Measurements from ENCODE around the gene MCF2L2. TPM values are rescaled to one million over a fixed set of nuclear protein-coding genes. Genes with fewer than 3 reads are reported as not detected.

The MCF2L2 gene
- total RNA-seq, 1 donor from 2014 or later, result 0.26 TPM

GRCh38 chr3:183268366-183268765 is 160.1 kb downstream of the MCF2L2 start:
- DNase-seq (ENCODE audit: low read depth in 2 of 2), result no peak

- DNase-seq (ENCODE audit: low read depth in 2 of 2), result no peak
These were observed 161.3 kb downstream of the MCF2L2 start for GRCh38 chr3:183267140-183267539.

DNA sequence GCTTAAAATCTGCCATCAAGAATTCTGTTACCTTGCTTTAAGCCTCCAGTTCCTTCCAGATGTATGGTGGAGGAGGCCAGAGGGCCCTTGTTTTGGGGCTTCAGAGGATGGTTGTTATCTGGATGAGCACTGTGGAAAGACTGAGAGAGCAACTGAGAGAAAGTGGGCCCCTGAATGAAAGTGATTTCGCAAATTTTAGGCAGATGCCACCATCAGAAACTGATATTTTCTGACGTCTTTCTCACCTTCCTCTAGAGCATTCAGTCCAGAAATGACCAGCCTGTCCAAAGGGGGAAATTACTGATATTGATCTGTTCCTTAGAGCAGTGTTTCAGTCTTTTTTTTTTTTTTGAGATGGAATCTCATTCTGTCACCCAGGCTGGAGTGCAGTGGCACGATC is 162.0 kb downstream of the MCF2L2 start:
- DNase-seq (ENCODE audit: low read depth in 2 of 2), result no peak

- peak; percentile 96 to 98 for DNase-seq (ENCODE audit: low read depth in 2 of 2)
These were observed 162.5 kb downstream of the MCF2L2 start for GRCh38 chr3:183265834-183266417.

DNA sequence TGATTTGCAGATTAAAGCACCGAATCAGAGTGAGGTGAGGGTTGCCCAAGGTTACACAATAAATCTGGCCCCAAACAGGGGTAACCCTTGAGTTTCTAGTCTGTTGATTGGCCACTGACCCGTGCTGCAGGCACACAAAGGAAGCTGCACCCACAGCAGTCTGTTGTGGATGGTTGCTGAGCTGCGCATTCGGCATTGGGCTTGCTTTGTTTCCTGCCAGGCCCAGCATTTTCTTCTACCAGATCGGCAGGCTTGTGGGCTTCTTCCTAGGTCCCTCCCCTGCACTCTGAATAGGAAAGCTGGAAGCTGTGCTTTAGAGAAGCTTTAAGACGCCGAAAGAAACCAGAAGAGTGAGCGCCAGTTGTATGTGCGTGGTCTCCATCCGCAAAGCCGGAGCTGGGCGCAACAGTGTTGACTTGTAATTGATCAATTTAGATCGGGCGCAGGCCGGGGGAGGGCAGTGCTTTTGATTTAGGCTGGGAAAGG is 163.2 kb downstream of the MCF2L2 start:
- DNase-seq (ENCODE audit: low read depth in 2 of 2), result peak; percentile 63 to 73

DNA sequence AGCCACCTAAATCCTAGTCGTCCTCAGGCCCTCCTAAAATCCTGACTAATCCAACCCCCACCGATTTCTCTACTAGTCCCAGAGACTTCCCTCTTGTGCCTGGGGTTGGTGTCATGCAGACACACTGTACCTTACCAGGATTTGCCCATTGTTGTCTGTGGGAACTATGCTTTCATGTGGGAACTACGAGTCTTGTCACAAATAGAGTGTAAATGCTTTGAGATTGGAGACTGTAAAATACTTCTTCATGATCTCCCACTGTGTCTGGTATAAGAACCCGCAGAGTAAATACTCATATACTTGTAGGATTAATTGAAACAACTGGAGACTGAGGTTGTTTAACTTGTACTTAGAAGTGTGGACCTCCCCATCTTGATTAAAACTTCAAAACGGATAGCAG is 164.2 kb downstream of the MCF2L2 start:
- DNase-seq (ENCODE audit: low read depth in 2 of 2), result peak in 1 of 2 donors; percentile 34

- DNase-seq (ENCODE audit: low read depth in 2 of 2), result no peak
These were observed 165.5 kb downstream of the MCF2L2 start for GRCh38 chr3:183262875-183263378.

- peak in 1 of 2 donors; percentile 46 for DNase-seq (ENCODE audit: low read depth in 2 of 2)
These were observed 167.2 kb downstream of the MCF2L2 start for GRCh38 chr3:183261151-183261724.

- no peak for DNase-seq (ENCODE audit: low read depth in 2 of 2)
These were observed 168.1 kb downstream of the MCF2L2 start for GRCh38 chr3:183260167-183260904.

DNA sequence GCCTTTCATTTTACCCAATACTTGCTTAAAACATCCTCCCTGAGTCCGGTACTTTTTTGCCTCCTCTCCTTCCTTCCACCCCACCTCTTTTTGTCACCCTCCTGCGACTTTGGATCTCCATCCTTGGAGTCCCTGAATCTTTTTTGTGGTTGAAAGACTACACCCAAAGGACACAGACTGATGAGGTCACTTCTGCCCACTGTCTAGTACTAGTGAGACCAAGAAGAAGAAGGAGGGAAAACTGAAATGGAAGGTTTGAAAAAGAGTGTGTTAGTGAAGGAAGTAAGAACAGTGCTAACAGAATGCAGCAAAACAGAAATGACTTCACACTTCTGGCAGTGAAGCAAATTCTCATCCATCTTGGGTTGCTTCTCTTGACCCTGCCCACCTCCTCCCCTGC is 168.8 kb downstream of the MCF2L2 start:
- no peak for DNase-seq (ENCODE audit: low read depth in 2 of 2)

GRCh38 chr3:183259087-183259486 is 169.3 kb downstream of the MCF2L2 start:
- no peak for DNase-seq (ENCODE audit: low read depth in 2 of 2)

- DNase-seq (ENCODE audit: low read depth in 2 of 2), result peak in 1 of 2 donors; percentile 61
These were observed 173.1 kb downstream of the MCF2L2 start for GRCh38 chr3:183255348-183255730.

DNA sequence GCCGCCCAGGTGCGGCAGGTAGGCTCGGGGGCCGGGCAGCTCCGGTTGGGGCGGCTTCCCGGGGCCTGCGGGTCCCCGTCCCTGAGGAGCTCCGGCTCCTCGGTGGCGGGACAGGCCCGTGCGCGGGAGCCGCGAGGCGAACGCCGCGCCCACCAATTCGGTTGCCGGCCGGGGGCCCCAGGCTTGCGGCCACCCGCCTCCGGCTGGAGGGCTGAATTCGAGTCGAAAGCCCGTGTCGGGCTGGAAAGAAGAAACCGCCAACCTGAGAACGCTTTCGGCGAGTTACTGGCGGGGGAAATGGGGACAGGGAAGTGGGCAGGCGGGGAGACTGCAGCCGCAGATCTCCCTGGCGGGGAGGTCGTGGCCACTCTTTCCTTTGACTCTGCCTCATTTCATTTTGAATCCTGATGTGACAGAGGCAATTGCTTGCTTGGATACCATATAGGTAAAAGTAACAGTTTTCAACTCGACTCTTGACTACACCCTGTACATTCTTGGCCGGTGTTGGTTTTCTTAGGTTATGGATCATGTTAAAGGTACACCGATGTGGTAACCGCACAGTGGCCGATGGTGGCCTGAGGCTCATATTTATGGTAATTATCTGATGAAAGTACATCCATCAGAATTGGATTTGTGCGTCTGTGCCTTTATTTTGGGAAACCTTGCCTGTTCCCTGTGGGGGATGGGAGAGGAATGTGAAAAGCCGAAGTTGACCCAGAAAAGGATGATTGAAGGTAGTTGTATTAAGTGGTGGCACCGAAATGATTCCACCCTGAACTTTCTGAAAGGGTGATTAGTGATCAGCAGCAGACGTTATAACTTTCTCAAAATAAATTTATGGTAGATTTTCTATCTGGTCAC is 173.7 kb downstream of the MCF2L2 start:
- peak in 1 of 2 donors; percentile 42 for DNase-seq (ENCODE audit: low read depth in 2 of 2)

DNA sequence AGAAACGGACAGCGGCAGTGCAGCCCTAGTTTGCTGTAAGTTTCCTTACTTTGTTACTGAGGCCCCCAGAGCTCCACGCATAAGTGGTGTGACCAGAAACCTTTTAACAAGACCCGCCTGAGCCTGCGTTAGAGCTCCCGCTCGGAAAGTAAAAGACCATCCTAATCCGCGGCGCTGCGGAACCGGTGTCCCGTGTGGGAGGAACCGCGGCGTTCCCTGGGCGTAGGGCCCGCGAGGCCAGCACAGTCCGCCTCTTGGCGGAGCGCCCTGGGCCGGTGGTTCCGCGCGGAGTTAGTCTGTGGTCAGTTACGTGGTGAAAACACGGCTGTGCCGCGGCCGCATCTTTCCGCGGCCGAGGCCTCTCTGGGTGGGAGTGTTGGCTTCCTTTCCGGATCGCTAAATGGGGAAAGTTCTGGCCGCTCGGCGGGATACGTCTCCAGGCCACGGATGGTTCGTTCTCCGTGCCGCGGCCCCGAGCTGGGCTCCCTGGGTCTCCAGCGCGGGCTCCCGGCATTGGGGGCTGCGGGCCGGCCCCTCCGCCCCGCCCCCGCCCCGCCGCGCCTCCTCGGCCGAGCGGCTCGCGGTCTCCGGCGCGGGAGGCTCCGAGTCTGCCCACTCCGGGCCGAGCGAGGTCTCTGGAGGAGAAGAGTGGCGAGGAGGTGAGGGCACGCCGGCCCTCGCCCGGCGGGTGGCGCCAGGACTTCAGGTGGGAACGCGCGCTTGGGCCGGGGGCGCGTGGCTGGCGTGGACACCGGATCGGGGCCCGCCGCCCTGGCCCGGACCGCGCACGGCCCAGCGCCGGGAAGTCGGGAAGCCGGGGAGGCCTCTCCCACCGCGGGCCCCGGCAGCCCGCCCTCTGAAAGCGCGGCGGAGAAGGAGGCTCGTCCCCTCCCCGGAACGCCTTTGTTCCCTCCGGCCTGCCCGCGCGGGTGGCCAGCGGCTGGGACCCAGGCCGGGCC is 174.6 kb downstream of the MCF2L2 start:
- DNase-seq (ENCODE audit: low read depth in 2 of 2), result peak; percentile 43 to 72

- DNase-seq (ENCODE audit: low read depth in 2 of 2), result peak in 1 of 2 donors; percentile 69
These were observed 175.4 kb downstream of the MCF2L2 start, which contains the start of gene B3GNT5 for GRCh38 chr3:183252973-183253527. Gene B3GNT5, plus strand, starts transcription at chr3:183253253. Its CDS starts 16,546 bp downstream, at chr3:183269799.

GRCh38 chr3:183252118-183252782 is 176.2 kb downstream of the MCF2L2 start:
- DNase-seq (ENCODE audit: low read depth in 2 of 2), result no peak

DNA sequence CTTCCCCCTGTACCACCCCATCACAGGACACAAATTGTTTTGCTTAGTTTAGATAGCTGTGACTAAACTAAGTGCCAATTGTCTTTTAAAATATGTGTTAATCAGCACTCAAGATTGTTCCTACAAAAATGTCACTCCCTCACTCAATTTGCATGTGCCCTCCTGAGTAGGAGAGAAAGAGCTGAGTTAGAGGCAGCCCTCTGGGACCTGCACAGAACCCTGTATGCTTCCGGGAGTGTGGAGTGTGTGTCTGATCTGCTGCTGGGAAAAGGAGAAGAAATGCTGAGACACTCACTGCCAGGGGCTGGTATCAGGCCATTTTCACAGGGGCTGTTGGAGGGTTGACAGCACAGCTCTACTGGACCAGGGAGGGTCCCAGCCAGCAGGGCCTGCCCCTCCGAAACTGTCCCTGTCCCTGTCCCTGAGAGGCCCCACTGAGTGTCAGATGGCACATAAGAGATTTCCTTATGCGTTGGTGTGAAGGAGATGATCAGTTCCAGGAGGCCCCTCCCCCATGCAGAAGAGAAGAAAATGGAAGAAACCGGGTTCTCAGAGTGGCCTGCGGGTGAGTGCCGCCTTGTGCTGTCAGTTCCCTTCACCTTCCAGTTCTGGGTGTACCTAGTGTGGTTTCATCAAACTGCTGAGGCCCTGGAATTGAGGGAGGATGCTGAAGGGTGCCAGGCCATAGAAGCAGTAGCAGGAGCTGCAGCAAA is 179.3 kb downstream of the MCF2L2 start:
- no peak for DNase-seq (ENCODE audit: low read depth in 2 of 2)

GRCh38 chr3:183247011-183247589 is 181.3 kb downstream of the MCF2L2 start:
- DNase-seq (ENCODE audit: low read depth in 2 of 2), result no peak

Data from dermis microvascular lymphatic vessel endothelial cell (primary cell).